Smooth muscle cell of the umbilical artery (primary cell): ENCODE data around the gene PPP6R2. TPM values are rescaled to one million over a fixed set of nuclear protein-coding genes. Genes with fewer than 3 reads are reported as not detected.

Experiments used
- total RNA-seq: library from RNA; depleted of rRNA; stranded (reverse); fragments of >200 nt; gene quantifications from 2 replicates; pipeline ENCODE4 v1.2.3, GENCODE V29; 2014

Gene PPP6R2
- total RNA-seq = 60.3 and 68.0 TPM in 2 replicates

GRCh38 chr22:50342651-50343540, at the start of gene PPP6R2:
TSS of gene PPP6R2 (plus strand) at chr22:50343327. CDS start at chr22:50393909, 50,582 bp downstream.

GRCh38 chr22:50306753-50307749, 36.1 kb upstream of the PPP6R2 start, which contains the start of gene PLXNB2:
TSS of gene PLXNB2 (minus strand) at chr22:50307646. CDS start at chr22:50290584, 17,062 bp downstream.

GRCh38 chr22:50326956-50327710, 16.0 kb upstream of the PPP6R2 start, which contains the start of gene DENND6B:
TSS of gene DENND6B (minus strand) at chr22:50327012. CDS start at chr22:50326988, 24 bp downstream.

GRCh38 chr22:50474710-50475651, 131.9 kb downstream of the PPP6R2 start, which contains the start of gene SBF1:
TSS of gene SBF1 (minus strand) at chr22:50475035. CDS start at chr22:50474840, 195 bp downstream.

GRCh38 chr22:50481440-50482106, 138.4 kb downstream of the PPP6R2 start, which contains the start of gene ADM2:
TSS of gene ADM2 (plus strand) at chr22:50481543. CDS start at chr22:50481848, 305 bp downstream.

GRCh38 chr22:50486561-50487289, 143.6 kb downstream of the PPP6R2 start, which contains the start of gene MIOX:
TSS of gene MIOX (plus strand) at chr22:50486859. CDS start at chr22:50486898, 39 bp downstream.

Other genes with a start within 250 kb of the PPP6R2 start
- gene PANX2, start 172.6 kb upstream of the PPP6R2 start, total RNA-seq = 1.5 and 2.0 TPM in 2 replicates
- gene TRABD, start 157.4 kb upstream of the PPP6R2 start, total RNA-seq = 19.9 and 32.9 TPM in 2 replicates
- 22.7 and 24.3 TPM in 2 replicates for gene SELENOO, start 142.3 kb upstream of the PPP6R2 start, total RNA-seq
- gene TUBGCP6, start 98.3 kb upstream of the PPP6R2 start, total RNA-seq = 29.7 and 36.2 TPM in 2 replicates
- gene HDAC10, start 92.1 kb upstream of the PPP6R2 start, total RNA-seq = 38.6 and 52.5 TPM in 2 replicates
- 44.8 and 46.6 TPM in 2 replicates for gene MAPK12, start 81.6 kb upstream of the PPP6R2 start, total RNA-seq
- 3.6 and 7.2 TPM in 2 replicates for gene MAPK11, start 72.9 kb upstream of the PPP6R2 start, total RNA-seq
- 185 and 257 TPM in 2 replicates for gene PLXNB2, start 35.7 kb upstream of the PPP6R2 start, total RNA-seq
- gene DENND6B, start 16.3 kb upstream of the PPP6R2 start, total RNA-seq = 1.5 and 2.3 TPM in 2 replicates
- 73.9 and 121 TPM in 2 replicates for gene SBF1, start 131.7 kb downstream of the PPP6R2 start, total RNA-seq
- gene ADM2, start 138.2 kb downstream of the PPP6R2 start, total RNA-seq = 6.5 and 7.6 TPM in 2 replicates
- not detected in 2 replicates for gene MIOX, start 143.5 kb downstream of the PPP6R2 start, total RNA-seq
- gene LMF2, start 164.4 kb downstream of the PPP6R2 start, total RNA-seq = 48.1 and 71.6 TPM in 2 replicates
- 18.4 and 22.1 TPM in 2 replicates for gene NCAPH2, start 164.9 kb downstream of the PPP6R2 start, total RNA-seq
- gene SCO2, start 182.3 kb downstream of the PPP6R2 start, total RNA-seq = 3.0 and 3.9 TPM in 2 replicates
- 17.9 and 89.7 TPM in 2 replicates for gene TYMP, start 186.7 kb downstream of the PPP6R2 start, total RNA-seq
- gene KLHDC7B, start 202.6 kb downstream of the PPP6R2 start, total RNA-seq = 1.1 and 24.1 TPM in 2 replicates
- gene SYCE3, start 219.6 kb downstream of the PPP6R2 start, total RNA-seq = not detected in 2 replicates
- 1.6 and 2.7 TPM in 2 replicates for gene CPT1B, start 235.1 kb downstream of the PPP6R2 start, total RNA-seq
- 13.2 and 26.1 TPM in 2 replicates for gene CHKB, start 239.5 kb downstream of the PPP6R2 start, total RNA-seq